Memory B cell (primary cell): Measurements from ENCODE around the gene OTP.
"Not testable (repeated sequence)": the region's sequence is repeated elsewhere in the genome, so short reads cannot be mapped to it uniquely, and the experiment has no call there.

Source experiments
- ATAC-seq: fragments of 150-1000 bp; cut with Tn5 transposase; 2 replicates; pipeline ENCODE4 v1.10.0; 2021; ENCODE audit warnings: low read depth, mild to moderate bottlenecking, moderate library complexity
- DNase-seq, 2 donors: peaks; one replicate each; pipeline ENCODE4 v3.0.0; 2022; ENCODE audit warnings: low spot score in 2 of 2
- H3K27ac Mint-ChIP-seq: one replicate; pipeline ENCODE4 v1.8.0; 2022; ENCODE audit warnings: mild to moderate bottlenecking, moderate library complexity, mixed read lengths
- H3K27me3 Mint-ChIP-seq: one replicate; pipeline ENCODE4 v1.8.0; 2022; ENCODE audit warnings: mixed read lengths
- H3K36me3 Mint-ChIP-seq: one replicate; pipeline ENCODE4 v1.8.0; 2022; ENCODE audit warnings: mild to moderate bottlenecking, mixed read lengths
- H3K4me1 Mint-ChIP-seq: one replicate; pipeline ENCODE4 v1.8.0; 2022; ENCODE audit warnings: mixed read lengths
- H3K4me3 Mint-ChIP-seq: one replicate; pipeline ENCODE4 v1.8.0; 2022; ENCODE audit warnings: mild to moderate bottlenecking, moderate library complexity, mixed read lengths
- H3K9me3 Mint-ChIP-seq: one replicate; pipeline ENCODE4 v1.8.0; 2022; ENCODE audit warnings: mixed read lengths

OTP gene

DNA sequence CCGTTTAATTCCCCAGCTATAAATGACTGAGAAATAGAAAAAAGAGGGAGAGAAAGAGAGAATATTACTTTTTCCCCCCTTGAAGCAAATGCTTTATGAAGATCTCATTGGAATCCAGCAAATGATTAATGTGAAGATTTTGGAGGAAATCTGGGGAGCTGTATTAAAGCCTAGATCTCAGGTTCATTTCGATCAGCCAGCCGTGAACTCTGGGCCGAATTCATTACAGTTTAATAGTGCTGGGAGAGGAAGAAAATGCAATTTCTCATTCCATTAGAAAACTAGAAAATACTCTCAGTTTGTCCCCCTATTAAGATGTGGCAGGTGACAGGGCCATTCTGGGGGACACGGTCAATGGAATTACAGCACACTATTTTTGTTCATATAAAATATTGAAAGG lies 4.8 kb downstream of the OTP start:
- Mint-ChIP-seq H3K4me3 (no peak overlapping the region), H3K27me3 (peaks cover 32% of the 10 kb centered on the region), H3K27ac (no peak overlapping the region), H3K4me1 (peaks cover 22% of the 10 kb centered on the region), H3K9me3 (peaks cover 7% of the 10 kb centered on the region), H3K36me3 (peaks cover 8% of the 10 kb centered on the region)
- DNase-seq (no peak), ATAC-seq (no peak)

DNA sequence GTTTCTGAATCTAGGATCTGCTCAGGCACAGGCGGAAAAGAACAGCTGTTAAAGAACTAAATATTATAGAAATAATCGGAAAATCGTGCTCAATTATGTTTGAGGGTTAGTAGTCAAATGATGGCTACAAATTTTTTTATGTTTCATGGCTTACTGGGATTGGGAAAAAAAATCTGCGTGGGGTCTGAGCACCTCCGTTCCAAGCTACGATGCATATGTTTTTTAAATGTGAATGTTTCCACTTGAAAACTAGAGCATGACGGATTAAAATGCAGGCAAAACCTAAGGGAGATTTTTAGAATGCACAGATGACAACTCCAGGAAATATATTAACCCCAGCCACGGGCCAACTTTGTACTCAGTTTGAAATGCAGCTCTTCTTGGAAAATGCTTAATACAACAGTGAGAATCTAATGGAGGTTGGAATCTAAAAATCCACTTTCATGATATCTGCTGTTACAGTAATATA lies 5.3 kb downstream of the OTP start:
- peaks cover 32% of the 10 kb centered on the region for H3K27me3 Mint-ChIP-seq
- H3K36me3 Mint-ChIP-seq = peaks cover 8% of the 10 kb centered on the region
- H3K9me3 Mint-ChIP-seq = peaks cover 7% of the 10 kb centered on the region
- no peak for ATAC-seq
- peaks cover 22% of the 10 kb centered on the region for H3K4me1 Mint-ChIP-seq
- no peak overlapping the region for H3K27ac Mint-ChIP-seq
- no peak for DNase-seq
- no peak overlapping the region for H3K4me3 Mint-ChIP-seq

DNA sequence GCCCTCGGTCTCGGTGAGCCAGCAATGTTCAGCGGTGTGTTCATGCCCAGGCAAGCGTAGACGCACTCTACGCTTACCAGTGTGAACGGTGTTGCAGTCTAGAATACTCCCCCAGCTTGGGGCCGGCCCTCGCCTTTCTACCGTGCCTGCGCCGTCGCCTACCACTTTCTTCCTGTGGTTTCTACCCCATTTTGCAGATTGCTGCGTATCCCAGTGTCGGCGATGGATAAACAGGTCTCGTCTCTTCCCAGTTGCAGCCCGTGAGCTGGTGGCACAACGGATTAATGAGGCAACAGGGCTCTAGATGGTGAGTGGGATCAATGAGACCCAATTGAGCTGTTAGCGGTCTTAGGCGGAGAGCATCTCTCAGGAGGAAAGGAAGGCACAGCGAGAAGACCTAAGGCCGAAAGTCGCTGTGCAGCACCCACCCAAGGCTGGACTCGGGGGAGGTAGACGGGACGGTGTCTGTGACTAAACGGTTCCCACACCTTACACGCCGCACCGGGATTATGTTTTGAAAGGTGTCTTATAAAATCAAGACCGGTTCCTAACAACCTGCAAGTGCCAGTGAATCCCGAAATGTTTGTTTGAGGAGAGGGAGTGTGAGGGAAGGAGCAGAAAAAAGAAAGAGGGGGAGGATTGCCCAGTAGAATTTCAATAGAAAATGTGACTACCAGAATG lies 5.8 kb downstream of the OTP start:
- no peak for DNase-seq
- H3K27me3 Mint-ChIP-seq = peaks cover 28% of the 10 kb centered on the region
- peaks cover 19% of the 10 kb centered on the region for H3K4me1 Mint-ChIP-seq
- peak overlapping the region; percentile 72 for H3K27ac Mint-ChIP-seq
- H3K9me3 Mint-ChIP-seq = peaks cover 5% of the 10 kb centered on the region
- peaks cover 6% of the 10 kb centered on the region for H3K36me3 Mint-ChIP-seq
- H3K4me3 Mint-ChIP-seq = no peak overlapping the region
- ATAC-seq = no peak

DNA sequence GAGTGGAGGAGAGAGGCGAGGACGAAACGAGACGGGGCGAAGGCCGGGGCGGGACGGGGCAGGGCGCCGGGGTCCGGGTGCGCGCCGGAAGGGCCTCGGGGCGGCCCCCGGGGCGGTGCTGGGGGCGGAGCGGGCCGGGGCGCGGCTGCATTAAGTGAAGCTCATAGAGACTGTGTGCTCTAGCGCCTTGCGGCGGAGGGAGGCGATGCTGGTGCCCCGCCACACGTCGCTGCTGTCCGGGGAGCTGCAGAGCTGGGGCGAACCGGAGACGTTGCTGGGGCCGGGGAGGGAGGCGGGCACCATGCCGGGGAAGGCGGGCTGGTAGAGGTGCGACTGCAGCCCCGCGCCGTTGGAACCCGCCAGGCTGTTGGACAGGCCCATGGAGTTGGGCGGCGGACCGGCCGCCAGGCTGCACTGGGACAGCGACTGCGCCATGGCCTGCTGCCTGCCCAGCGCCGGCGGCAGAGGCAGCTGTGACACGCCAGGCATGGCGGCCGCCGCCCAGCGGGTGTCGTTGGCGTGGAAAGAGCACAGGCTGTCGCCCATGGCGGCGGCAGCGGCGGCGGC lies 8.3 kb downstream of the OTP start:
- H3K27me3 Mint-ChIP-seq = peaks cover 23% of the 10 kb centered on the region
- H3K9me3 Mint-ChIP-seq = peaks cover 6% of the 10 kb centered on the region
- peak; percentile 55 to 61 for DNase-seq
- peak overlapping the region; percentile 54 for H3K27ac Mint-ChIP-seq
- peak; percentile 79 for ATAC-seq
- peaks cover 7% of the 10 kb centered on the region for H3K36me3 Mint-ChIP-seq
- peaks cover 19% of the 10 kb centered on the region for H3K4me1 Mint-ChIP-seq
- peak overlapping the region; percentile 85 for H3K4me3 Mint-ChIP-seq

DNA sequence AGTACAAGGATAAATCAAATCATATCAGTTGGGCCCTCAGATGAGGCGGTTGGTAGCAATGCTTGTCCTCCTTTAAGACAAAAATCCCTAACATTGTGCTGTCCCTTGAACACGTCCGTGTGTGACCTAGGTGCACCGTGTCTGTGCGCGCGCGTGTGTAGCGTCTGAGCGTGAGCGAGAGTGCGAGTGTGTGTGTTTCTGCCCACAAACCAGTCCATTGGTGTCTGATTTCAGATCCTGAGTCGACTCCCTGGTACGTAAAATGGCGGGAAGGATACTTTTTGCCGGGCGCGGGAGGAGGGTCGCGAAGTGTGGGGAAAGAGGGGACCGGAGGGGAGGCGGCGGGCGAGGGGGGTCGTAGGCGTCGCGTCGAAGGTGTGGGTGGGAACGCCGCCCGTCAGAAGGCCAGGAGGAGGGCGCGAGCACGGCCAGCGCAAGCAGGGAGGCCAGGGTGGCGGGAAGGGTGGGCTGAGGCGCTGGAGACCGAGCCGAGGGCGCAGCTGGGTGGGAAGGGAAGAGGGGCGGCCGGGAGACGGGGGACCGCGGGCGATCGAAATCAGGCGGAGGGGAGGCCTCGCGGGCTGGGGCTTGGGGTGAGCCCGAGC lies 8.9 kb downstream of the OTP start:
- peaks cover 6% of the 10 kb centered on the region for H3K9me3 Mint-ChIP-seq
- H3K4me1 Mint-ChIP-seq = peaks cover 19% of the 10 kb centered on the region
- DNase-seq = peak in 1 of 2 donors; percentile 26
- peaks cover 7% of the 10 kb centered on the region for H3K36me3 Mint-ChIP-seq
- ATAC-seq = no peak
- peak overlapping the region; percentile 54 for H3K27ac Mint-ChIP-seq
- peaks cover 25% of the 10 kb centered on the region for H3K27me3 Mint-ChIP-seq
- peak overlapping the region; percentile 75 for H3K4me3 Mint-ChIP-seq

DNA sequence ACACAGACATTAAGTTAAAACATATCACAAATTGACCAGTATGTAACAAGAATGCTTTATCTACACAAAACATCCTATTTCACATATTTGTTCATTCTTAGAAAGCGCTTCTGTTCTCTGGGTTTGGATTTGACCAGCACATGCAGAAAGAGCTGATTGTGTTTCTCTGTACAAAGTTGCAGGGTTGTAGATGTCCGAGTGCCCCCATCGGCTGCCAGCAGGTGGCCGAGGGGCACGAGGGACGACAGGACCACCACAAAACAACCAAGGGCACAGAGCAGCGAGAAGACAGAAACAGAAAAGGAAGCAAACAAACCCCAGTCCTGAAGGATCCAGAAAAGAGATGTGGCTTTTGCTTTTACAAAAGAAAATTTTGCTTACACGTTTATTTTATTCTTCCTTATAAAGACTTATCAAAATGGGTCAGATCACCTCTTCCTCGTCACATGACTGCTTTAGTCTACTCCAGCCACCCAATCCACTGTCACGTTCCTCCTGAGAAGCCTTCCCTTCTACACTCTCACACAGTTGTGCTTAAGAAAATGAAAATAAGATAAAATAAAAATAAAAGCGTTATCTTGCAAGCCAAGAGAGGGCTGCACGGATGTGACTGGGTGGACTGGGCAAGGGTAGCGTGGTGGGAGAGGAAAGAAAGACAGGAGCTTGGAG lies 9.5 kb downstream of the OTP start:
- no peak for ATAC-seq
- H3K4me3 Mint-ChIP-seq = peak overlapping the region; percentile 75
- no peak for DNase-seq
- peaks cover 7% of the 10 kb centered on the region for H3K36me3 Mint-ChIP-seq
- H3K4me1 Mint-ChIP-seq = peaks cover 19% of the 10 kb centered on the region
- peak overlapping the region; percentile 54 for H3K27ac Mint-ChIP-seq
- H3K27me3 Mint-ChIP-seq = peaks cover 28% of the 10 kb centered on the region
- H3K9me3 Mint-ChIP-seq = peaks cover 6% of the 10 kb centered on the region

DNA sequence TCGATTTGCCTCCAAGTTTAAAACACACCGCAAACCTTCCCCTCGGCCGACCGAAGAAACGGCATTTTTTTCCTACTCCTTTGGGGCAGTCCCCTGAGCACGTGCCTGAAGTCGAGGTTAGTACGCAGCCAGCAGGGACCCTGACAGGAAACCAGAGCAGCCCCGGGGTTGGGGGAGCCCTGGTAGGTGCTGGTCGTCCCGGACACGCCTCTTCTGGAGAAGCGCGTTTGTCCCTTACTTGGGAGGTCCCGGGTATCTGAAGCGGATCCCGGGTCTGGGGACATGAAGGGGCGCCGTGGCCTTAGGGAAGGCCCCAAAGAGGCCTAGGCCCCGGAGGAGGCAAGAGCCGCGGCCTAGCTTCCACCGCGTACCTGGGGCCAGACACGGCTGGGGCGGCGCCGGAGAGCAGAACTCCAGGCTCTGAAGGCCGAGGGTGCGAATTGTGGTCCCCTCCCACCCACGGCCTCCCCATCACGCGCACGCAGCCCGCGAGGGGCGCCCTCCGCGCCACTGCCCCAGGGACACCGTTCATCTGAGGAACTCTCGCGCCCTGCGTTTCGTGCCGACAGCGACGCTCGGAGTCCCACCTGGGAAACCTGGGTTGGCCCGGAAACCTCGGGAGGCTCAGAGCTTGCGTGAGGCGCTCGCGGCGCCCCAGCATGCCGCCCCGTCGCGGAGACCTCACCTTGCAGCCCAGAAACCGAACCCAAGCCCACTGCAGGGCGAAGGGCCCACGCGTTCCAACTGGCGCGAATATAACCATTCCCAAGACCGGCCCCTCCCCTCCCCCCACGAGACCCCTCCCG lies 10.4 kb downstream of the OTP start:
- ATAC-seq (no peak), DNase-seq (peak in 1 of 2 donors; percentile 18)
- peaks cover 6% of the 10 kb centered on the region for H3K9me3 Mint-ChIP-seq
- peaks cover 19% of the 10 kb centered on the region for H3K4me1 Mint-ChIP-seq
- peaks cover 30% of the 10 kb centered on the region for H3K27me3 Mint-ChIP-seq
- no peak overlapping the region for H3K27ac Mint-ChIP-seq
- no peak overlapping the region for H3K4me3 Mint-ChIP-seq
- H3K36me3 Mint-ChIP-seq = peaks cover 7% of the 10 kb centered on the region

DNA sequence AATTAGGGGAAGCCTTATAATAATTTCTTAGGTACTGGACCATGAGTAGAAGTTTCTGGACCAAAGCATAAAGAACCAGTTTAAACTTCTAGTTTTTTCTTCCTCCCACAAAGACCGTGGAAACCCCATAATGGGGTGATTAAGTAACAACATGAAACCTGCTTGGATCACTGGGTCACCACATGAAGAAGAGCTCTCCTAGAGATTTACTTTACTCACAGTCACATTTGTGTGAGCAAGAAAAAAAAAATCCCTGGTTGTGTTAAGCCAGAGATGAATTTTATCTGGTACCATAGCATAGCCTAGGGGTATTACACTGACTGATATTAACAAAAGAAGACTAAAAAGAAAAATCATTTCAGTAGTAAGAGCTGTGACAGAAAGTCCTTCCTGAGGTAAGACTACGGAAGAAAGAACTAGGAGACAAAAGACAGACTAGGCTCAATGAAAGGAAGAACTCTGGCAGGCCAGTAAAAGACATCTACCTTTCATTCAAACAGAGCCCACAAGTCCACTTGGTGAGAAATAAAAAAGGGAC lies 15.2 kb downstream of the OTP start:
- Mint-ChIP-seq H3K4me3 (no peak overlapping the region), H3K4me1 (no peaks in the 10 kb centered on the region), H3K9me3 (peaks cover 2% of the 10 kb centered on the region), H3K27ac (no peak overlapping the region), H3K27me3 (peaks cover 21% of the 10 kb centered on the region), H3K36me3 (peaks cover 1% of the 10 kb centered on the region)
- DNase-seq (no peak), ATAC-seq (no peak)

DNA sequence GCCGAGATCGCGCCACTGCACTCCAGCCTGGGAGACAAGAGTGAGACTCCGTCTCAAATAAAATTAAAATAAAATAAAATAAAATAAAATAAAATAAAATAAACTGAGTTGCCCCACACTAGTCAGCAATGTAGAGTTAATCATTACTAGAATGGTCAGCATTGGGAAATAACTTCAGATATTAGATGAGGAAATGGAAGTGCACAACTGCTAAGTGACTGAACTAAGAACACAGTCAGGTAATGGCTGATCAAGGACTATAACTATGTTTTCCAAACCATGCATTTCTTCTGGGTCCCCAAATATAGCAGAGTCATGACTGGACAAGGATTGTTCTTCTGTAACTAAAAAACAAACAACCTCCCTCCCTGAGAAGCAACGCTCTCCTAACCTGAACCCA lies 17.1 kb downstream of the OTP start:
- no peak for ATAC-seq
- DNase-seq = no peak
- Mint-ChIP-seq H3K27ac (no peak overlapping the region), H3K27me3 (peaks cover 24% of the 10 kb centered on the region), H3K4me1 (no peaks in the 10 kb centered on the region), H3K9me3 (peaks cover 2% of the 10 kb centered on the region), H3K4me3 (no peak overlapping the region), H3K36me3 (no peaks in the 10 kb centered on the region)

DNA sequence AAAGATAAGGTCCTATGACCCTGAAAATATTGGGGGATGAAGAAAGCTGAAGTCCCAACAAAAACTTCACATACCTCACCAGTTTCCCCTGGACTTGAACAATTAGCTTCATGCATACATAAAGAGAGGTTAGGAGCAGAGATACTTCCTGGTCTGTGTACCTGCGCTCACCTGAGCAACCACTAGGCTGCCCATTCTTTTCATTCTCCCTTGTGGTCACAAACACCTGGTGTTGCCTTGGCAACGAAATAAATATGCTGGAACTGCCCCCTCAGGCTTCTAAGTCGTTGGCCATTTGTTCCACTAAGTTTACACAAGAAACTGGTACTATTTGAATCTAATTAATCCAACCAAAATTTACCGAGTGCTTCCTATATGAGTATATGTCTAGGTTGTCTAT lies 18.1 kb downstream of the OTP start:
- Mint-ChIP-seq H3K27ac (peak overlapping the region; percentile 46), H3K4me1 (no peaks in the 10 kb centered on the region), H3K9me3 (no peaks in the 10 kb centered on the region), H3K36me3 (no peaks in the 10 kb centered on the region), H3K27me3 (peaks cover 20% of the 10 kb centered on the region), H3K4me3 (no peak overlapping the region)
- DNase-seq = no peak
- ATAC-seq = peak; percentile 92

DNA sequence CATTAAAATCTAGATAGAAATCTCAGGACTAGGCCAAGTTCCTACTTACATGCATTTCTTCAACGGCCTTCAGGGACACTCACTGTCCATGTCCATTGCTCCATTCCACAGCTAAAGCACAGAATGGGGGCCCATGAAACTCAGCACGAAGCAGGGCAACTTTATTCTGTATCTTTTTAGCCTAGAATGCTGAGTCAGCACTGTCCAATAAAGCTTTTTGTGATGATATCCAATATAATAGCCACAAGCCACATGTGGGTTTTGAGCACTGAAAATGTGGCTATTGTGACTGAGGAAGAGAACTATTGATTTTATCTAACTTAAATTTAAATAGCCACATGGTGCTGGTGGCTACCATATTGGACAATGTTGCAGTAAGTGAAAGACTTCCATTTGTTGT lies 21.6 kb downstream of the OTP start:
- Mint-ChIP-seq H3K9me3 (no peaks in the 10 kb centered on the region), H3K27ac (no peak overlapping the region), H3K4me3 (no peak overlapping the region), H3K27me3 (peaks cover 12% of the 10 kb centered on the region), H3K4me1 (no peaks in the 10 kb centered on the region), H3K36me3 (no peaks in the 10 kb centered on the region)
- ATAC-seq (no peak), DNase-seq (no peak)

DNA sequence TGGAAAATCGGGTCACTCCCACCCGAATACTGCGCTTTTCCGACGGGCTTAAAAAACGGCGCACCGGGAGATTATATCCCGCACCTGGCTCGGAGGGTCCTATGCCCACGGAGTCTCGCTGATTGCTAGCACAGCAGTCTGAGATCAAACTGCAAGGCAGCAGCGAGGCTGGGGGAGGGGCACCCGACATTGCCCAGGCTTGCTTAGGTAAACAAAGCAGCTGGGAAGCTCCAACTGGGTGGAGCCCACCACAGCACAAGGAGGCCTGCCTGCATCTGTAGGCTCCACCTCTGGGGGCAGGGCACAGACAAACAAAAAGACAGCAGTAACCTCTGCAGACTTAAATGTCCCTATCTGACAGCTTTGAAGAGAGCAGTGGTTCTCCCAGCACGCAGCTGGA lies 29.6 kb downstream of the OTP start:
- not testable (repeated sequence) for H3K4me3 Mint-ChIP-seq

DNA sequence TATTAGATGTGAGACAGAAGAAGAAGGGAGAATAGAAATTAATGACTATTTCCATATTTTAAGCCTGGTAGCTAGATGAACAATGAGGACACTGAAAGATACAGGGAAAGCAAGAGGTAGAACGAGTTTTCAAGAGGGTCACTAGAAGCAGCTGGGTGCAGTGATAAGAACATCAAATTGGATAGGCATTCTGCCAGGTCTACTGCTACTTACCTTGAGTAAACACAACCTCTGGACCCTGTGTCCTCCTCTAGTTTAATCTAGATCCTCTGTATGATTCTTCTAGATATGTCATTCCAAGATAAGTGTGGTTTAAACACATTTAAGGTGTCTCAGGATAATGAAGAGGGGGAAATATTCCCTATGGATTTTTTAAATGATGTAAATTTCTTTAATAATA lies 31.2 kb downstream of the OTP start:
- H3K27ac Mint-ChIP-seq = no peak overlapping the region

More for the DNA sequence above, 29.6 kb downstream of the OTP start:
- not testable (repeated sequence) for ATAC-seq, H3K9me3 Mint-ChIP-seq, H3K4me1 Mint-ChIP-seq, H3K36me3 Mint-ChIP-seq, DNase-seq, H3K27ac Mint-ChIP-seq
- peaks cover 22% of the 10 kb centered on the region for H3K27me3 Mint-ChIP-seq

More for the DNA sequence above, 31.2 kb downstream of the OTP start:
- DNase-seq (no peak), ATAC-seq (no peak)
- no peak overlapping the region for H3K4me3 Mint-ChIP-seq
- H3K9me3 Mint-ChIP-seq = no peaks in the 10 kb centered on the region
- H3K36me3 Mint-ChIP-seq = peaks cover 2% of the 10 kb centered on the region
- peaks cover 22% of the 10 kb centered on the region for H3K27me3 Mint-ChIP-seq
- no peaks in the 10 kb centered on the region for H3K4me1 Mint-ChIP-seq
